ENCODE measurements around the gene TUFM. TPM values are rescaled to one million over a fixed set of nuclear protein-coding genes. Genes with fewer than 3 reads are reported as not detected.
"Not testable (repeated sequence)": the region's sequence is repeated elsewhere in the genome, so short reads cannot be mapped to it uniquely, and the experiment has no call there.

Gene TUFM
- total and polyA plus RNA-seq, 2 of the 8 experiments (the other 6 are each of a cell fraction or from before 2014, with no cell fraction given) = 216 to 249 TPM

DNA sequence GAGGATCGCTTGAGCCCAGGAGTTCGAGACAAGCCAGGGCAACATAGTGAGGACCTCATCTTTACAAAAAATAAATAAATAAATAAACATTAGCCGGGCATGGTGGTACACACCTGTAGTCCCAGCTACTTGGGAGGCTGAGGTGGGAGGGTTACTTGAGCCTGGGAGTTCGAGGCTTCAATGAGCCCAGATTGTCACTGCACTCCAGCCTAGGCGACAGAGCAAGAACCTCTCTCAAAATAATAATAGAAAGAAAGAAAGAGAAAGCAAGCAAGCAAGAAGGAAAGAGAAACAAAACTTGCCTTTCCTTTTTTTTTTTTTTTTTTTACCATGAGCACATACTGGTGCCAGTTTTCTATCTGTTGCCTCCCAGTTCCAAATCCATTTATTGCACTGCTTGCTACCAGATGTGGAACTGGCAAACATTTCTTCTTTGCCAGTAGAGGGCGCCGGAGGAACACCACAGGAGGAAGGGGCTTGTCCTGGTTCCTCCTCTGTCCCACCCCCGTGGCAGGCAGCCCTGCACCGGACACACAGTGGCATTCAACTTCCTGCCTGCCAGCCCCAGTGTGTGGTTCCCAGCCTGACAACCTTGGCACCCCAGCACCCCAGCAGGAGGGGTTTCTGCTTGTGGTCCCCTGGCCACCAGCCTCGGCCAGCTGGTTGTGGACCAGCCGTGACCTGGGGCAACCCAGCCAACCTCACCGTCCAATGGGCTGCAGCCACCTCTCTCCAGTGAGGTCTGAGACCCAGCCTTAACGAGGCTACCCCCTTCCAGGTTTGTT lies 43.7 kb downstream of the TUFM start:
- H3K36me3 ChIP-seq (ENCODE audit: control insufficient read depth in 2 of 4, insufficient read depth in 4 of 4, low read length in 3 of 4); H4K8ac ChIP-seq (ENCODE audit: extremely low read depth, insufficient read depth, low read length); DNase-seq (ENCODE audit: low read depth in 1 of 2, low spot score in 2 of 2); H2AK5ac ChIP-seq (ENCODE audit: low read depth, low read length); H3K27me3 ChIP-seq (replicated peaks in 1 of 4; ENCODE audit: control insufficient read depth in 3 of 4, extremely low read depth in 1 of 4, insufficient read depth in 3 of 4, low read length in 3 of 4); H2AFZ ChIP-seq (ENCODE audit: low read length); H3K56ac ChIP-seq (replicated peaks; ENCODE audit: insufficient read length, low read depth, low read length); H3K9me3 ChIP-seq (ENCODE audit: insufficient read depth in 2 of 2, low read depth in 1 of 2, low read length in 1 of 2); H4K5ac ChIP-seq (ENCODE audit: insufficient read length, low read depth, low read length); H3K23me2 ChIP-seq (ENCODE audit: low read depth, low read length); H3K4me1 ChIP-seq (replicated peaks in 1 of 4; ENCODE audit: control insufficient read depth in 3 of 4, insufficient read depth in 4 of 4, low read length in 3 of 4); H2BK120ac ChIP-seq (replicated peaks; ENCODE audit: low read depth, low read length); H3K9ac ChIP-seq (replicated peaks in 1 of 4; ENCODE audit: extremely low read depth in 1 of 4, low read depth in 3 of 4, low read length in 3 of 4); H2BK5ac ChIP-seq (ENCODE audit: low read depth, low read length); H2BK15ac ChIP-seq (ENCODE audit: low read length); H3K18ac ChIP-seq (ENCODE audit: extremely low read depth, low read length); H3K79me2 ChIP-seq (ENCODE audit: control insufficient read depth in 1 of 2, insufficient read depth in 2 of 2, low read length in 2 of 2); H3K4me3 ChIP-seq (ENCODE audit: extremely low read depth in 1 of 4, insufficient read depth in 2 of 4, low read depth in 3 of 4, low read length in 4 of 4); H3K79me1 ChIP-seq (ENCODE audit: low read depth, low read length); CTCF ChIA-PET (ENCODE audit: partially characterized antibody); H4K91ac ChIP-seq (replicated peaks; ENCODE audit: insufficient read length, low read length); H3K4ac ChIP-seq (replicated peaks; ENCODE audit: insufficient read length, low read depth, low read length); H3K27ac ChIP-seq (ENCODE audit: low read depth, low read length); H3K14ac ChIP-seq (ENCODE audit: insufficient read length); H3K23ac ChIP-seq (ENCODE audit: insufficient read length); FAIRE-seq; POLR2A ChIA-PET (ENCODE audit: partially characterized antibody); H2BK20ac ChIP-seq (ENCODE audit: low read length); H4K20me1 ChIP-seq (replicated peaks in 1 of 2; ENCODE audit: control insufficient read depth in 1 of 2, insufficient read depth in 2 of 2, low read length in 2 of 2); H2BK12ac ChIP-seq (ENCODE audit: low read depth, low read length); H3K4me2 ChIP-seq (ENCODE audit: insufficient read depth in 1 of 2, low read depth in 2 of 2, low read length in 2 of 2): not testable (repeated sequence)
- TF ChIP-seq, protein P1, sequence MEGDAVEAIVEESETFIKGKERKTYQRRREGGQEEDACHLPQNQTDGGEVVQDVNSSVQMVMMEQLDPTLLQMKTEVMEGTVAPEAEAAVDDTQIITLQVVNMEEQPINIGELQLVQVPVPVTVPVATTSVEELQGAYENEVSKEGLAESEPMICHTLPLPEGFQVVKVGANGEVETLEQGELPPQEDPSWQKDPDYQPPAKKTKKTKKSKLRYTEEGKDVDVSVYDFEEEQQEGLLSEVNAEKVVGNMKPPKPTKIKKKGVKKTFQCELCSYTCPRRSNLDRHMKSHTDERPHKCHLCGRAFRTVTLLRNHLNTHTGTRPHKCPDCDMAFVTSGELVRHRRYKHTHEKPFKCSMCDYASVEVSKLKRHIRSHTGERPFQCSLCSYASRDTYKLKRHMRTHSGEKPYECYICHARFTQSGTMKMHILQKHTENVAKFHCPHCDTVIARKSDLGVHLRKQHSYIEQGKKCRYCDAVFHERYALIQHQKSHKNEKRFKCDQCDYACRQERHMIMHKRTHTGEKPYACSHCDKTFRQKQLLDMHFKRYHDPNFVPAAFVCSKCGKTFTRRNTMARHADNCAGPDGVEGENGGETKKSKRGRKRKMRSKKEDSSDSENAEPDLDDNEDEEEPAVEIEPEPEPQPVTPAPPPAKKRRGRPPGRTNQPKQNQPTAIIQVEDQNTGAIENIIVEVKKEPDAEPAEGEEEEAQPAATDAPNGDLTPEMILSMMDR (IDR thresholded peaks at IDR 0.05; ENCODE audit: control extremely low read depth in 1 of 3, insufficient read depth in 1 of 3, low read depth in 1 of 3, low read length in 3 of 3) = peak; percentile 14 to 36 (median 17); a peak in 3 of 4 replicates
- peak; percentile 40 to 46 for TF ChIP-seq RAD21 (IDR thresholded peaks at IDR 0.05 in 1 of 2, conservative IDR thresholded peaks at IDR 0.05 in 1 of 2; ENCODE audit: low read depth in 2 of 2, low read length in 2 of 2)
- 46% methylated on average over 7 of the region's 13 CpGs; no CpG with 5 or more reads in 1 of the 2 experiments for WGBS, 2 experiments (ENCODE audit: extremely low coverage in 1 of 2, insufficient coverage in 1 of 2, insufficient read length in 1 of 2, insufficient replicate concordance in 2 of 2, low coverage in 1 of 2, low lambda C conversion rate in 2 of 2, missing lambda C conversion rate in 1 of 2)

Data from H1 (cell line).